BJ (cell line): Measurements from ENCODE around the gene LARGE2. TPM values are rescaled to one million over a fixed set of nuclear protein-coding genes. Genes with fewer than 3 reads are reported as not detected.

Source experiments
- CTCF ChIA-PET: fragments of 350-600 bp; formaldehyde crosslinking; extraction: SDS; loops from one replicate; lab custom pipeline; 2021; ENCODE audit warnings: antibody characterized with exemption, inconsistent platforms; lab: Yijun Ruan, JAX
- POLR2A ChIA-PET: fragments of 300-600 bp; sonication (Branson Sonifier 250); formaldehyde crosslinking; extraction: SDS; loops from one replicate; lab custom pipeline; 2021; ENCODE audit warnings: antibody characterized with exemption; lab: Charles Lee
- DNase-seq: peaks from one replicate; pipeline ENCODE4 v3.0.0-alpha.2; 2011; ENCODE audit warnings: low read depth
- H3K27me3 ChIP-seq: 2 replicates; pipeline ENCODE4 v1.6.0; 2011; ENCODE audit warnings: low read length; ENCODE audit not compliant: control insufficient read depth, insufficient read depth
- H3K36me3 ChIP-seq: 2 replicates; pipeline ENCODE4 v1.5.1; 2011; ENCODE audit warnings: low read length; ENCODE audit not compliant: control insufficient read depth, insufficient read depth
- H3K4me3 ChIP-seq: 2 replicates; pipeline ENCODE4 v1.5.1; 2011; ENCODE audit warnings: low read depth, mild to moderate bottlenecking, control low read depth, low read length
- CTCF ChIP-seq: IDR thresholded peaks from 2 replicates; pipeline ENCODE4 v1.5.1; 2011; ENCODE audit warnings: low read depth, mild to moderate bottlenecking, control low read depth, inconsistent platforms, low read length, moderate library complexity; ENCODE audit not compliant: insufficient read depth
- polyA plus RNA-seq: library from polyadenylated mRNA; depleted of rRNA; stranded (reverse); fragments of >200 nt; gene quantifications from 2 replicates; pipeline ENCODE4 v1.2.3, GENCODE V29; 2011

LARGE2 gene
- polyA plus RNA-seq, 1 experiment: 0.05 TPM

- no peak for DNase-seq
- ChIA-PET CTCF (interaction anchor here (0.6 to 1.7 kb wide), 3 partner anchors 56 to 169 kb away, joined by 3 to 9 read pairs (median 4); no protein-coding TSS in a partner anchor), POLR2A (no interaction called here)
These were observed 27.5 kb downstream of the LARGE2 start for GRCh38 chr11:45949992-45950407.

GRCh38 chr11:45959851-45960250 is 37.4 kb downstream of the LARGE2 start:
- ChIA-PET POLR2A (no interaction called here), CTCF (no interaction called here)
- no peak for DNase-seq
- H3K36me3 ChIP-seq: peaks cover 1% of the 10 kb centered on the region; the same call in 1 of the 2 replicates
- TF ChIP-seq CTCF: no peak
- H3K4me3 ChIP-seq: no peak overlapping the region
- H3K27me3 ChIP-seq: no peaks in the 10 kb centered on the region

More at GRCh38 chr11:45949992-45950407, 27.5 kb downstream of the LARGE2 start:
- TF ChIP-seq CTCF: no peak
- Histone ChIP-seq H3K27me3 (no peaks in the 10 kb centered on the region), H3K36me3 (peaks cover 27% of the 10 kb centered on the region), H3K4me3 (no peak overlapping the region)

GRCh38 chr11:45960387-45961095 is 38.1 kb downstream of the LARGE2 start:
- Histone ChIP-seq H3K36me3 (peaks cover 5% of the 10 kb centered on the region), H3K4me3 (no peak overlapping the region), H3K27me3 (no peaks in the 10 kb centered on the region)
- no peak for DNase-seq
- no peak for TF ChIP-seq CTCF
- CTCF ChIA-PET: interaction anchor here (2.1 kb wide), 1 partner anchor 46 kb away, joined by 8 read pairs; no protein-coding TSS in a partner anchor
- POLR2A ChIA-PET: no interaction called here

- Histone ChIP-seq H3K36me3 (peaks cover 5% of the 10 kb centered on the region), H3K27me3 (no peaks in the 10 kb centered on the region), H3K4me3 (no peak overlapping the region)
- DNase-seq: no peak
- CTCF ChIA-PET: interaction anchor here (2.1 kb wide), 1 partner anchor 44 kb away, joined by 8 read pairs; no protein-coding TSS in a partner anchor
- POLR2A ChIA-PET: no interaction called here
- TF ChIP-seq CTCF: no peak
These were observed 39.3 kb downstream of the LARGE2 start for GRCh38 chr11:45961751-45962240.

GRCh38 chr11:45964911-45965389 is 42.5 kb downstream of the LARGE2 start:
- no peaks in the 10 kb centered on the region for H3K27me3 ChIP-seq
- H3K36me3 ChIP-seq: peaks cover 7% of the 10 kb centered on the region
- CTCF ChIA-PET: interaction anchor here (0.8 to 5.7 kb wide), 33 partner anchors 9 to 273 kb away, joined by 3 to 68 read pairs (median 6); partner anchors contain the start of gene PEX16
- POLR2A ChIA-PET: no interaction called here
- H3K4me3 ChIP-seq: no peak overlapping the region
- peak; percentile 18 for DNase-seq
- TF ChIP-seq CTCF: peak; percentile 88
